Measurements from ENCODE around the gene BRPF3.

DNA sequence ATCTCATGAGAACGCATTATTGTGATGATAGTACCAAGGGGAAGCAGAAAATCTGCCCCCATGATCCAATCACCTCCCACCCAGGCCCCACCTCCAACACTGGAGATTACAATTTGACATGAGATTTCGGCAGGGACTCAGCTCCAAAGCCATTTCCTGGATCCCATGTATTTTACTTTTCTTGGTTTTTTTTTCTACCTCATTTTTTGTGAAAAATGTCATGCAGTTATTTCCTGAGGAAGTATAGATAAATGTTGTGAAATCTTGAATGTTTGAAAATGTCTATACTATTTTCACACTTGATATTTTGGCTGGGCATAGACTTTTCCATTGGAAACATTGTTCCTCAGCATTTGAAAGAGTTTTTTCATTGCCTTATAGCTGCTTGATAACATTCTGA, 9.1 kb upstream of the BRPF3 start:
- no peak for TF ChIP-seq EP300 (conservative IDR thresholded peaks at IDR 0.05; ENCODE audit: poor library complexity, severe bottlenecking)
- TF ChIP-seq, protein P1, sequence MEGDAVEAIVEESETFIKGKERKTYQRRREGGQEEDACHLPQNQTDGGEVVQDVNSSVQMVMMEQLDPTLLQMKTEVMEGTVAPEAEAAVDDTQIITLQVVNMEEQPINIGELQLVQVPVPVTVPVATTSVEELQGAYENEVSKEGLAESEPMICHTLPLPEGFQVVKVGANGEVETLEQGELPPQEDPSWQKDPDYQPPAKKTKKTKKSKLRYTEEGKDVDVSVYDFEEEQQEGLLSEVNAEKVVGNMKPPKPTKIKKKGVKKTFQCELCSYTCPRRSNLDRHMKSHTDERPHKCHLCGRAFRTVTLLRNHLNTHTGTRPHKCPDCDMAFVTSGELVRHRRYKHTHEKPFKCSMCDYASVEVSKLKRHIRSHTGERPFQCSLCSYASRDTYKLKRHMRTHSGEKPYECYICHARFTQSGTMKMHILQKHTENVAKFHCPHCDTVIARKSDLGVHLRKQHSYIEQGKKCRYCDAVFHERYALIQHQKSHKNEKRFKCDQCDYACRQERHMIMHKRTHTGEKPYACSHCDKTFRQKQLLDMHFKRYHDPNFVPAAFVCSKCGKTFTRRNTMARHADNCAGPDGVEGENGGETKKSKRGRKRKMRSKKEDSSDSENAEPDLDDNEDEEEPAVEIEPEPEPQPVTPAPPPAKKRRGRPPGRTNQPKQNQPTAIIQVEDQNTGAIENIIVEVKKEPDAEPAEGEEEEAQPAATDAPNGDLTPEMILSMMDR (IDR thresholded peaks at IDR 0.05; ENCODE audit: poor library complexity, severe bottlenecking) = no peak
- TF ChIP-seq, protein P2, sequence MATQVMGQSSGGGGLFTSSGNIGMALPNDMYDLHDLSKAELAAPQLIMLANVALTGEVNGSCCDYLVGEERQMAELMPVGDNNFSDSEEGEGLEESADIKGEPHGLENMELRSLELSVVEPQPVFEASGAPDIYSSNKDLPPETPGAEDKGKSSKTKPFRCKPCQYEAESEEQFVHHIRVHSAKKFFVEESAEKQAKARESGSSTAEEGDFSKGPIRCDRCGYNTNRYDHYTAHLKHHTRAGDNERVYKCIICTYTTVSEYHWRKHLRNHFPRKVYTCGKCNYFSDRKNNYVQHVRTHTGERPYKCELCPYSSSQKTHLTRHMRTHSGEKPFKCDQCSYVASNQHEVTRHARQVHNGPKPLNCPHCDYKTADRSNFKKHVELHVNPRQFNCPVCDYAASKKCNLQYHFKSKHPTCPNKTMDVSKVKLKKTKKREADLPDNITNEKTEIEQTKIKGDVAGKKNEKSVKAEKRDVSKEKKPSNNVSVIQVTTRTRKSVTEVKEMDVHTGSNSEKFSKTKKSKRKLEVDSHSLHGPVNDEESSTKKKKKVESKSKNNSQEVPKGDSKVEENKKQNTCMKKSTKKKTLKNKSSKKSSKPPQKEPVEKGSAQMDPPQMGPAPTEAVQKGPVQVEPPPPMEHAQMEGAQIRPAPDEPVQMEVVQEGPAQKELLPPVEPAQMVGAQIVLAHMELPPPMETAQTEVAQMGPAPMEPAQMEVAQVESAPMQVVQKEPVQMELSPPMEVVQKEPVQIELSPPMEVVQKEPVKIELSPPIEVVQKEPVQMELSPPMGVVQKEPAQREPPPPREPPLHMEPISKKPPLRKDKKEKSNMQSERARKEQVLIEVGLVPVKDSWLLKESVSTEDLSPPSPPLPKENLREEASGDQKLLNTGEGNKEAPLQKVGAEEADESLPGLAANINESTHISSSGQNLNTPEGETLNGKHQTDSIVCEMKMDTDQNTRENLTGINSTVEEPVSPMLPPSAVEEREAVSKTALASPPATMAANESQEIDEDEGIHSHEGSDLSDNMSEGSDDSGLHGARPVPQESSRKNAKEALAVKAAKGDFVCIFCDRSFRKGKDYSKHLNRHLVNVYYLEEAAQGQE (IDR thresholded peaks at IDR 0.05; ENCODE audit: borderline replicate concordance) = no peak
- no peak for TF ChIP-seq EZH2 (IDR thresholded peaks at IDR 0.05; ENCODE audit: borderline replicate concordance, insufficient read depth, low read length, poor library complexity, severe bottlenecking)
- TF ChIP-seq POLR2AphosphoS5 (IDR thresholded peaks at IDR 0.05) = no peak
